LNCAP (cell line): ENCODE results near the gene MRPL11.

Source experiments
- TF ChIP-seq, protein P1 (sequence below): fragments of 450-650 bp; IDR thresholded peaks from 2 replicates; pipeline ENCODE4 v1.5.1; 2017; ENCODE audit warnings: mild to moderate bottlenecking

The MRPL11 gene

GRCh38 chr11:66415423-66415822, 23.2 kb downstream of the MRPL11 start:
- TF ChIP-seq, protein P1, sequence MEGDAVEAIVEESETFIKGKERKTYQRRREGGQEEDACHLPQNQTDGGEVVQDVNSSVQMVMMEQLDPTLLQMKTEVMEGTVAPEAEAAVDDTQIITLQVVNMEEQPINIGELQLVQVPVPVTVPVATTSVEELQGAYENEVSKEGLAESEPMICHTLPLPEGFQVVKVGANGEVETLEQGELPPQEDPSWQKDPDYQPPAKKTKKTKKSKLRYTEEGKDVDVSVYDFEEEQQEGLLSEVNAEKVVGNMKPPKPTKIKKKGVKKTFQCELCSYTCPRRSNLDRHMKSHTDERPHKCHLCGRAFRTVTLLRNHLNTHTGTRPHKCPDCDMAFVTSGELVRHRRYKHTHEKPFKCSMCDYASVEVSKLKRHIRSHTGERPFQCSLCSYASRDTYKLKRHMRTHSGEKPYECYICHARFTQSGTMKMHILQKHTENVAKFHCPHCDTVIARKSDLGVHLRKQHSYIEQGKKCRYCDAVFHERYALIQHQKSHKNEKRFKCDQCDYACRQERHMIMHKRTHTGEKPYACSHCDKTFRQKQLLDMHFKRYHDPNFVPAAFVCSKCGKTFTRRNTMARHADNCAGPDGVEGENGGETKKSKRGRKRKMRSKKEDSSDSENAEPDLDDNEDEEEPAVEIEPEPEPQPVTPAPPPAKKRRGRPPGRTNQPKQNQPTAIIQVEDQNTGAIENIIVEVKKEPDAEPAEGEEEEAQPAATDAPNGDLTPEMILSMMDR = no peak

- TF ChIP-seq, protein P1 = no peak
These were observed 24.3 kb downstream of the MRPL11 start for GRCh38 chr11:66414120-66414934.

GRCh38 chr11:66413167-66413566, 25.5 kb downstream of the MRPL11 start:
- TF ChIP-seq, protein P1 = no peak

- TF ChIP-seq, protein P1 = no peak
These were observed 26.5 kb downstream of the MRPL11 start for GRCh38 chr11:66412110-66412509.

DNA sequence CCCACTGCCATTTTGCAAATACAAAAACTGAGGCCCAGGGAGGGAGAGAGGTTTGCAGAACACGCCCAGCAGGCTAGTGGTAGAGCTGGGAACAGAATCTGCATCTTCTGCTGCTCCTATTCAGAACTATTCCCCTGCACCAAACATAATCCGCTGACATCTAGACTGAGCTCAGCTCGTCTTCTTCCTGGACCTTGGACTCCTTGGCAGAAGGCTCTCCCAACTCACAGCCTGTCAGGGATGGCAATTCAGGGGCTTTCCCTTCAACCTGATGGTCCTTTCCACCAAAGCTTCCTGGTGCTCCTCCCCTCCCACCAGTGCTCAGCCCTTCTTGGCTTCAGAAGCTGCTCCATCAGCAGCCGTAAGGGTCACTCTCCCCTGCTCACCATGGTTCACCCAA, 27.3 kb downstream of the MRPL11 start:
- TF ChIP-seq, protein P1 = no peak

DNA sequence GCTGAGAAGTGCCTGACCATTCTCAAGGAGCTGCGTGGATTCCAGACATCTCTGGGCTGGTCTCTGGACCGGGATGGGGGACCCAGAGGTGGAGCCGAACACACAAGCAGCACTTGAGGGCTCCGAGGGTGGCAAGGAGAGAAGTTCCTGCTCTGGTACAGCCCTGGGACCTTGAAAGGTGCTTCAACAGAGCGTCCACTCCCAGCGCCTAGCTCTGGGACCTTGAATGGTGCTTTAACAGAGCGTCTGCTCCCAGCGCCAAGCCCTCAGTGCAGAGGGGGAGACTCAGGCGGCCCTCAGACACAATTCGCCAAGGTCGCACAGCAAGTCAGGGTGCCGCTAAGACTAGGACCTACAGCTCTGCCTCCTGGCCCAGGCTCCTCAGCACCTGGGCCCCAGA, 28.5 kb downstream of the MRPL11 start:
- TF ChIP-seq, protein P1 = no peak

GRCh38 chr11:66409226-66409625, 29.4 kb downstream of the MRPL11 start:
- TF ChIP-seq, protein P1 = no peak
